Psoas muscle (tissue), 8 donors: ENCODE data around the gene PPP1R18. TPM values are rescaled to one million over a fixed set of nuclear protein-coding genes. Genes with fewer than 3 reads are reported as not detected.

Experiments
- ATAC-seq, 4 donors: fragments of 200-7000 bp; cut with Tn5 transposase; one replicate each; pipeline ENCODE4 v1.9.1; 2020; ENCODE audit warnings: moderate library complexity in 3 of 4, mild to moderate bottlenecking in 2 of 4
- DNase-seq, 2 donors: peaks; one replicate each; pipeline ENCODE4 v3.0.0-alpha.2; 2020
- H3K27ac ChIP-seq: fragments of 200-600 bp; one replicate; pipeline ENCODE4 v1.8.0; 2022
- H3K27me3 ChIP-seq, 3 donors: fragments of 200-600 bp in 1 of 3; one replicate each; pipeline versions ENCODE4 v1.6.1 to v1.8.0; 2013 to 2022; ENCODE audit warnings: low read length in 2 of 3, mild to moderate bottlenecking in 2 of 3, moderate library complexity in 1 of 3; ENCODE audit not compliant: insufficient read depth in 3 of 3
- H3K36me3 ChIP-seq, 2 donors: fragments of 200-600 bp in 1 of 2; one replicate each; pipeline versions ENCODE4 v1.6.1 to v1.8.0; 2013 to 2022; ENCODE audit warnings: low read depth in 1 of 2, mild to moderate bottlenecking in 1 of 2, moderate library complexity in 1 of 2; ENCODE audit not compliant: insufficient read depth in 1 of 2
- H3K4me1 ChIP-seq: fragments of 200-600 bp; one replicate; pipeline ENCODE4 v1.8.0; 2022
- H3K4me3 ChIP-seq: fragments of 200-600 bp; one replicate; pipeline ENCODE4 v1.8.0; 2022; ENCODE audit warnings: mild to moderate bottlenecking
- H3K9me3 ChIP-seq: fragments of 200-600 bp; one replicate; pipeline ENCODE4 v1.8.0; 2022
- CTCF ChIP-seq: fragments of 200-600 bp; IDR thresholded peaks from one replicate; pipeline ENCODE4 v1.8.0; 2022; ENCODE audit warnings: antibody characterized with exemption
- WGBS, 3 donors: extraction: QIAGEN DNeasy Blood & Tissue Kit; methylation state at CpG; one replicate each; pipeline versions ENCODE4 v1.1.6 to v1.1.7; 2013; 5-methylcytosine and 5-hydroxymethylcytosine counted together
- intact Hi-C, 2 donors: fragments of 100-400 bp; cut with DNase I; formaldehyde crosslinking; loops; one replicate each; pipeline versions ENCODE4 v1.11.0 to v1.14.2; 2022
- polyA plus RNA-seq, 3 donors: library from polyadenylated mRNA; stranded (reverse); fragments of 200-250 nt; gene quantifications; one replicate each; pipeline ENCODE4 v1.2.3, GENCODE V29; 2013
- total RNA-seq, 4 donors: library from RNA; stranded (reverse); fragmentation: NEBNext Ultra II Directional in 2 of 4; extraction: Animal tissue kit (Norgen Biotek cat#: 25700) in 2 of 4; gene quantifications; one replicate each; pipeline versions ENCODE4 v1.2.1 to v1.2.4, GENCODE V29; 2021 to 2023
- donor health status: healthy with polysubstance abuse.
- donor health status: DM: no; HTN: no; CAD: no; lungs with moderate emphysema.
- donor health status: Bipolar disorder and iron deficiency.
- donor health status: healthy.
- donor health status: DM: yes; HTN: yes; CAD: no.
- donor health status: DM: no; HTN: no; CAD: no.
- donor health status: DM: no; HTN: no; CAD: no.
- donor health status: DM: yes; HTN: yes; CAD: no.

The PPP1R18 gene
- total and polyA plus RNA-seq, 7 donors: 6.7 to 39.7 (median 15.6) TPM

GRCh38 chr6:30683980-30684338 is 2.5 kb downstream of the PPP1R18 start:
- DNase-seq: no peak
- Histone ChIP-seq H3K4me3 (peak overlapping the region; percentile 85), H3K27me3 (no peaks in the 10 kb centered on the region), H3K36me3 (peaks cover 0 to 17% of the 10 kb centered on the region in 2 donors), H3K9me3 (no peaks in the 10 kb centered on the region), H3K27ac (peak overlapping the region; percentile 91), H3K4me1 (peaks cover 21% of the 10 kb centered on the region)
- 57 to 66% (median 59%) methylated on average over 2 of the region's 2 CpGs for WGBS, 3 donors
- intact Hi-C loops: loop anchor here in 1 of 2 donors (10.0 kb wide), 1 partner anchor 401 kb away; no protein-coding TSS in a partner anchor
- TF ChIP-seq CTCF: no peak
- ATAC-seq: no peak

- Histone ChIP-seq H3K4me1 (peaks cover 15% of the 10 kb centered on the region), H3K4me3 (peak overlapping the region; percentile 85), H3K27ac (peak overlapping the region; percentile 77), H3K36me3 (peaks cover 0 to 22% of the 10 kb centered on the region in 2 donors), H3K9me3 (no peaks in the 10 kb centered on the region), H3K27me3 (no peaks in the 10 kb centered on the region)
- peak in 1 of 2 donors; percentile 57 for DNase-seq
- intact Hi-C loops: loop anchor here in 1 of 2 donors (10.0 kb wide), 1 partner anchor 401 kb away; no protein-coding TSS in a partner anchor
- WGBS, 3 donors: 28 to 48% (median 44%) methylated on average over 7 of the region's 7 CpGs
- no peak for ATAC-seq
- no peak for TF ChIP-seq CTCF
These were observed 3.1 kb downstream of the PPP1R18 start for GRCh38 chr6:30683183-30683979.

GRCh38 chr6:30682143-30683117 is 4.0 kb downstream of the PPP1R18 start:
- H3K9me3 ChIP-seq: no peaks in the 10 kb centered on the region
- DNase-seq (peak; percentile 84 to 89), ATAC-seq (peak; percentile 2 to 43 (median 20))
- H3K4me1 ChIP-seq: peaks cover 9% of the 10 kb centered on the region
- peak overlapping the region; percentile 77 for H3K27ac ChIP-seq
- no peaks in the 10 kb centered on the region for H3K27me3 ChIP-seq
- H3K36me3 ChIP-seq: peaks cover 0 to 32% of the 10 kb centered on the region in 2 donors
- intact Hi-C loops: loop anchor here in 1 of 2 donors (10.0 kb wide), 1 partner anchor 402 kb away; no protein-coding TSS in a partner anchor
- 43 to 46% (median 44%) methylated on average over 8 to 11 of the region's 11 CpGs for WGBS, 3 donors
- H3K4me3 ChIP-seq: peak overlapping the region; percentile 85
- no peak for TF ChIP-seq CTCF

GRCh38 chr6:30681766-30682142 is 4.7 kb downstream of the PPP1R18 start:
- H3K27ac ChIP-seq: peak overlapping the region; percentile 77
- intact Hi-C loops: loop anchor here in 1 of 2 donors (10.0 kb wide), 1 partner anchor 403 kb away; no protein-coding TSS in a partner anchor
- H3K4me1 ChIP-seq: peaks cover 9% of the 10 kb centered on the region
- ATAC-seq (no peak), DNase-seq (no peak)
- WGBS, 3 donors: 57 to 67% (median 59%) methylated on average over 4 of the region's 4 CpGs
- H3K4me3 ChIP-seq: peak overlapping the region; percentile 85
- no peak for TF ChIP-seq CTCF
- H3K9me3 ChIP-seq: no peaks in the 10 kb centered on the region
- H3K27me3 ChIP-seq: no peaks in the 10 kb centered on the region
- H3K36me3 ChIP-seq: peaks cover 5 to 39% of the 10 kb centered on the region in 2 donors
